HG03575 (cell line): ENCODE measurements around the gene STEAP1B.
"Not testable (repeated sequence)": the region's sequence is repeated elsewhere in the genome, so short reads cannot be mapped to it uniquely, and the experiment has no call there.

Experiments used
- ATAC-seq: cut with Tn5 transposase; IDR thresholded peaks from one replicate; pipeline ENCODE4 v1.9.1; 2021; ENCODE audit not compliant: unreplicated experiment, insufficient number of reproducible peaks, low FRiP score; ENCODE audit errors: extremely low read depth

The STEAP1B gene

DNA sequence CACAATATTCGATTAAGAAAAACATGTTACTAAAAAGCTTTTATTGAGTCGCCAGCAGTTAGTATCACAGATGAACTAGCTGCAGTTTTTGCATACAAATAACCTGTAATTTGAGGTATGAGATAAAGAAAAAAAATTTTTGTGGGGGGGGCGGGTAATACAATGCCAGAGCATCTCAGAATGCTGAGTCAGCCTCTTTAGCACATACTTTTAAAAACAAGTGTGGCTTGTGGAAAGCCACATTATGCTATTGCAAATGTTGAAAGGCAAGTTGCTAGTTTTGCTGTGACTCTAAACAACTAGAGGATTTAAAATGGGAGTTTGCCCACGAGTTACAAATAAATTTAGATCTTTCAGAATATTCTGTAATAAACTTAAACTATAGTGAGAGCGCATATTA lies 2.1 kb upstream of the STEAP1B start:
- ATAC-seq = not testable (repeated sequence)

DNA sequence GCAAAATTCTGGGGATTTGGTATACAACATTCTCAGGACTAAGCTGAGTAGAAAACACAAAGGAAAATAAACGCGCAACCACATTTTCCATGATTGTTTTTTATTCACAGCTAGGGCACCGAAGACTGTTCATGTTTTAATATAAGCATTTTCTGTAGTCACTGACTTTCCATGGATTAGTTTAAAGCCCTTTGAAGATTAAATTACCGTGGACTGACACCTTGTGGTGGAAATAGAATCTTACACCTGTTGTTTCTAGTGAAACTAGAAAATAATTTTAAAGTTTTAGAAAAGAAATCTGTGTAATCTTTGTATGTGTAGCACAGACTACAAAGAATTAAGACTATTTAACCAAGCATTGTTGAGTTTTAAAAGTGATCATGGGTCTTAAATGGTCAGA lies 1.3 kb upstream of the STEAP1B start:
- not testable (repeated sequence) for ATAC-seq

DNA sequence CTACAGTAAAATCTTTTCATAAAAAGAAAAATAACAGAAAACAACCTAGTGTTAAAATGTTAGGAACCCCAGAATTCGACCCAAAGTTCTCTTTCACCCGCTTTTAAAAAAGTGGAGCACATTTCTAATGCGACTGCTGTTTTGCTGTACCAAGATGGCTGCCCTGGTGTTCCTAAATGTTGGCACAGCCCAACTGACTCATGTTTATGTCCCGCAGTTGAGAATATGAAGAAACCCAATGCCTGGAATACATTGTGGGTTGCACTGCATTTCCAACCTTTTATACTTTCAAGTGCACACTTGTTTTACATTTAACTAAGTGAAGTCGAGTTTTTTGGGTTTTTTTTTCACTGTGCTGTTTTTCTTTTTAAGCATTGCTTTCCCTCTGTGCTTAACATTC lies 944 bp downstream of the STEAP1B start:
- ATAC-seq = no peak

DNA sequence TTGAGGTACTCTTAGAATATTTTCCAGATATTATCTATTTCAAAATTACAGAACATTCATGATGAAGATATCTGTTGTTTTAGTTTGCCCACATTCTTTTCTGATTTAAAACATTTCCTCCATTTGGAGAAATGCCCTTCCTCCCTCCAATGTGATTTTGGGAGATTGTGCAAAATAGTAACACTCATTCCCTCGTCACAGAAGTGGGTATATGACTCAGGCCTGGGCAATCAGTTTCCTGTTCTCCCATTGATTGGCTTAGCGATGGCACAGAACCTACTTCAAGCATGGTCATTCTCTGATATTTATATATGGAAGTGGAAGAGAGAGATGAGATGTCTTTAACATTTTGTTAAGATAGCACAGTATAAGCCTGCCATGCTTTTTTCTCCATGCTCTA lies 3.1 kb downstream of the STEAP1B start:
- ATAC-seq = not testable (repeated sequence)

DNA sequence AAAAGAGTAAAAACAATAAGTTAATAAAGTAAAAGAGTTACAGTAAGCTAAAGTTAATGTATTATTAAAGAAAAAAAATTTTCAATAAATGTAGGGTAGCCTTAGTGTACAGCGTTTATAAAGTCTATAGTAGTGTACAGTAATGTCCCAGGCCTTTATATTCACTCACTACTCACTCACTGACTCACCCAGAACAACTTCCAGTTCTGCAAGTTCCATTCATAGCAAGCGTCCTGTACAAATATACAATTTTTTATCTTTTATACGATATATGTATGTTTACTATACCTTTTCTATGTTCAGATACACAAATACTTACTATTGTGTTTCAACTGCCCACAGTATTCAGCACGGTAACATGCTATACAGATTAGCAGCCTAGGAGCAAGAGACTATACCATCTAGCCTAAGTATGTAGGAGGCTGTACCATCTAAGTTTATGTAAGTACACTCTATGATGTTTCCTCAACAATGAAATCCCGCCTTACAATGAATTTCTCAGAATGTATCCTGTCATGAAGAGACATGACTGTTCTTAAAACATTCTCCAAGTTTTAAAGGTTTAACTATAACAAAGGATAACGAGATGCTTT lies 3.6 kb downstream of the STEAP1B start:
- ATAC-seq = not testable (repeated sequence)

DNA sequence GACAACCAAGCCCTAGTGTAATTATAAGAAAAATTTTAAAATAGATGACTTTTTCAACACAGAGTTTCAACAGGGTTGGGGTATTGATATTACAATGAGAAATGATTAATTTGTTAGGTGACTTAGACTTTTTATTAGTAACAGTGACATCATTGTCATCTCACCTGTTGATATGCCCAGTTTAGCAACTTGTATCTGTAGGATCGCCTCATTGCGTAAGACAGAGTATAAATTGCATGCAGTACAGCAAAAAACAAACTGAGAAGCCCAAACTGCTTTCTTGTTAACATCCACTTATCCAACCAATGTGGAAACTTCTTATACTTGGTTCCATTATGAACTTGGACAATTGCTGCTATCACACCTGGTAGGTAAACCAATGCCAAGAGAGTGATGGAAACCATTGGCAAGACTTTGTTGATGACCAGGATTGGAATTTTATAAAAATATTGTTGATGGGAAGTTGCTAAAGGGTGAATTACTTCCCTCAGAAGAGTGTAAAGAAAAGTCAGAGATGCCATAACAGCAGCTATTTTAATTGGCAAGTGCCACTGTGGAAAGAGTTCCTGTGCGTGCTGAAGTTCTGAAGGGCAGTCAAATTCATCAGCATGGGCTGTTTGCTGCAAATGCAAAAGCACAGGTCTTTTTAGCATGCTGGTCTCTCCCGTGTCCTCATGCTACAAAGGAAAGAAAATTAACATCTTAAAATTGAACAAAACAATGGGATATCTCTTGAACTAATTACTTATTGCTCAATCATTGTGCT lies 6.6 kb downstream of the STEAP1B start:
- not testable (repeated sequence) for ATAC-seq

DNA sequence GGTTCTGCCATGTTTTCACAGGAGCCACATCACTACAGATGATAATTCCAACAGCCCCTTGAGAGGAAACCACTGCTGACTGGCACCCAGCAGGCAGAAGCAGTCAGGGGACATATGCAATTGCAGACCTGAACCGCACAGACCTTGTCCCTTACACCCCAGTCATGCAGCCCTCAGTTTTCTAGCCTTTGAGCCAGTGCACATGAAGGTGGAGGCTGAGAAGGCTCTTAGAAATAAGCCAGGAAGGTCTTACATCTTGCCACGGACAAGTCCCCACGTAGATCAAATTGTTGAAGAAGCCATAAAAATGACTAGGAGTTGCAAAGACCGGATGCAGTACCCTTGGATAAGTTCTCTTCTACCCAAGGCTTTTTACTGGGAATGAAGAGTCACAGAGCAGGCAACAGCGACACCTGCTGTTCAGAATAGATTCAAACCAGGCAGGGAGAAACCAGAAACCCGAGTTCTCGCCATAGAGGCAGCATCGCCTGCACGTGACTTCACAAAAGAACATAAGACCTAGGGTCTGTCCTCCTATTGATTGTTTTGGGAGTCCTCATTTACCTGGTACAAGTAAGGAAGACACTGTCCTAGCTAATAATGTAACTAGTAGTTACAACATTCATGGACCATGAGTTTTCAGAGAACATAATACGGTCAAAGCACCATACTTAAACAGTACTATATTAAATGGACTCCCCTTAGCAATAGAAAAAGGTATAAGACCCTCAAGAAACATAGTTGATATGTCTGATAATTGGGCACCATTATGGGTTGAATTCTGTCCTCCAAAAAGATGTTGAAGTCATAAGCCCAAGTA lies 11.1 kb downstream of the STEAP1B start:
- ATAC-seq = no peak

DNA sequence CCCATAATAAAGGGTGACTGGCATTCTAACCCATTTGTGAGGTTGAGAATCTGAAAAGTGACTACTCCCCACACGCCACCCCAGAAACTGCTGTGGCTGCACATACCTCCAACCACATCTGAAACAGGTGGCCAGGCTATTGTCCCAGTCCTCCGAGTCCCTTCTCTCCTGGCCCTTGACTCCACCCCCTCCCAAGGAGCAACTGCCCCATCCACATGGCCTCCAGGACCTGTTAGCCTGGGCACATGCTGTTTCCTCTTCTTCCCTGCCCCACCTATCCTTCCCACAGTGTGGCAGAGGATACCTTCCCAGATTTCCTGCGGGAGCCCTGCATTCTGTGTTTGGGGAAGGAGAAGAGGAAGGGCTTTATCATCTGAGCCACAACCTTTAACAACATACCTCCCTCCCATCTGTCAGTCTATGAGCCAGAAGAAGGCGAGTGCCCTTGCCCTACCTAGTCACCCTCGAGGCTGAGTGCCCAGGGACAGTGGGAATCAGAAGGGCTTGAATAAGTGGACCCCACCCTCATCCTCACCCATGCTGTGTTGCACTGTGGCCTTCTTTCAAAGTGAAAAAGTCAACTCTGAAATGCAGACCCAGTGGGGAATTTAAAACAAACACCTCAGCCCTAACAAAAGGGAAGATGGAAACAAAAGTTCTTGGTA lies 11.9 kb downstream of the STEAP1B start:
- no peak for ATAC-seq

DNA sequence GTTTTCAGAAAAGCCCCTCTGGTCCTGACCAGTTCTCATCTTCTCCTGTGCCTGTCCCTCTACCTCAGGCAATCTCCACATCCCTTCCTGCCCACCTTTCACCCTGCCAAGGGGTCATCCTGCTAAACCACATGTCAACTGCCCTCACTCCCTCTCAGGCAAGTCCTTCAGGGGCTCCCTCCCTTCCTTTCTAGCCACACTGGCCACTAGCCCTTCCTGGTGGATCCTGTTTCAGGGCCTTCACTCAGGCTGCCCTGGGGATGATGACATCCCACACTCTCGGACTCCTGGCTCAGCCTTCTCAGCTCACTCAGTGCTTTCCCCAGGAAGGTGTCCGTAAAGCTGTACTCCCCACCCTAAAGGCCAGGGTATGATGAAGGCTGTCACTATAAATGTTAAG lies 13.4 kb downstream of the STEAP1B start:
- no peak for ATAC-seq

DNA sequence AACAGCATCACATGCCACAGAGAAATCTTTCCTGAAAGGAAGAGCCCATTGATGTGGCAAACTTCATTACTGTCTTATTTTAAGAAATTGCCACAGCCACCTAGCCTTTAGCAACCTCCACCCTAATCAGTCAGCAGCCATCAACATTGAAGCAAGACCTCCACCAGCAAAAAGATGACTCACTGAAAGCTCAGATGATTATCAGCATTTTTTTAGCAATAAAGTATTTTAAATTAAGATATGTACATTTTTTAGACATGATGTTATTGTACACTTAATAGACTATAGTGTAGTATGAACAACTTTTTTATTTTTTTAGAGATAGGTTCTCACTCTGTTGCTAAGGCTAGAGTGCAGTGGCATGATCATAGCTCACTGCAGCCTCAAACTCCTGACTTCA lies 14.8 kb downstream of the STEAP1B start:
- no peak for ATAC-seq

DNA sequence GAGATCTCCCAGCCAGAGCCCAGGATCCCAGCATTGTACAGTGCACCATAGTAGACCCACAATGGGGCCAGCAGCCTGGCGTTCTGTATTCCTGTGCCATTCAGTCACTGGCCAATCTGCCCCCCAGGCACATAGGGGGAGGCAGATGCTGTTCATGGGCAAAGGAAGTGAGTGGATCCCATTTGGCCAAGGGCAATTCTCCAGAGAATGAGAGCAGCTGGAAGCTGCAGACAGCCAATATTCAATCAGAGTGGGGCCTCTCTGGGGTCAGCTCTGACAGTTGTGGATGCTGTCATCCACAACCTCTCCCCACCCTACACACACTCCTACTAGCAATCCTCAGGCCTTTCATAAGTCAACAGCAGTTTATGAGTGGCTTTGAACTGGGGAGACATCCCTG lies 17.5 kb downstream of the STEAP1B start:
- no peak for ATAC-seq

DNA sequence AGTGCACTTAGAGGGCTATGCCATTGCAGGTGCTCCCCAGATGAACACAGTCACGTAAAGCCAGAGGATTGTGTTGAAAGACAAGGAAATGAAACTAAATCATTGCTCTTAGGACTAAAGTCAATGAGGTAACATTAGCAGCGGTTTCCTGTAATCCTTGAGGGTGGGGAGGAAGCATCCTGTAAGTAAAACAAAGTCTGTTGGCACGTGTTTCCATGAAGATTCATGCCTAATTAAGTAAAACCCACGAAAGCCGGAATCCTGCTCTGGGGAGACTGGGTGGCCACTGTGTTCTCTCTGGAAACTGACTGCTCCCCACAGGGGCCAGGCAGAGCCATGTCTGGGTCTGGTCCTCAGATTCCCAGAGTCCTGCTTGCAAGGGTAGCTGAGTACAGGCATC lies 18.3 kb downstream of the STEAP1B start:
- ATAC-seq = no peak

DNA sequence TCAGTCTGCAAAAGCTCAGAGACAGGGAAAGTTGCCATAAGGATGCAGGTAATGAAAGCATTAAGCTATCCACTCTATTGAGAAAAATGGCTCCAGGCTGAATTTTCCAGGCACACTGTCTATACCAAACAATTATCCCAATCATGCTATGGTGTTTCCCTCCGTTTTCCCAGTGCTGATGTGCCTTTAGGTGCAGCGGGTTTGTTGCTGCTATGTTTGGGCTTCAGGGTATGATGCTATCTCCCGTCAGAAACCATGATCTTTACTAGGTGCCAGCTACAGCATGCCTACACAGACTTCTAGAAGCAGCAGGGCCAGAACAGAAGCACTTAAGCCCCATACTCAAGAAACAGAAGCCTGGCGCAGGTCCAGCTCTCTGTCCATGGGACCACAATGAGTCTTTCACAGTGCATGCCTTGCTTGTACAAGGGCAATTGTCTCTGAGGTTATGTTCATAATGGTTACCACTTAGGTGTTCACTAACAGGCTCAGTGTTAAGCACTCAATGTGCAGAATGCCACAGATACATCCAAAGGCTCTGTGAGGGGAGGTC lies 19.4 kb downstream of the STEAP1B start:
- no peak for ATAC-seq

DNA sequence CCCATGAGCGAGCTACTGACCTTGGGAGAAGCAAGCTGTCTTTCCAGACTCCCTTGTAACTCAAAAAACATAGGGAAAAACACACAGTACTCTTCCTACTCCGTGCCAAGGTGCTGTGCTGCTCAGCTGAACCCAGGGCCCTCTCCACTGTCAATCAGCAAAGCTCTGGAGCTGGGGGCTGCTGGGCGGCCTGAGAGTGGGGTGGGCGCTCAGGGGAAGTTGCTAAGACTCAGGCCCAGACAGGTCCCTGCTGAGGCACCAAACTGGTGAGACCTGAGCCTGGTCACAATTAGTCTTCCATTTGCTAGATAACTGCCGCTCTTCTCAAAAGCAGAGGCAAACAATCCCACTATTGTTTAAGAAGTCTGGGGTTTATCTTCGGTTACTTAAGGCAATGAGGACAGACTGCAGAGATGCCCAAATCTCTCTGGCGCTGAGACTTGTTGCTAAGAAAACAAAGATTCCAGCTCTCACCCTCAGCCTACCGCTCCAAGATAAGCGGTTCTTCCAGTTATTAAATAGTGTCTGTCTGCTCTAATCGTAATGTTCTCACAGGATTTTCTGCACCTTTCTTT lies 22.0 kb downstream of the STEAP1B start:
- ATAC-seq = no peak

DNA sequence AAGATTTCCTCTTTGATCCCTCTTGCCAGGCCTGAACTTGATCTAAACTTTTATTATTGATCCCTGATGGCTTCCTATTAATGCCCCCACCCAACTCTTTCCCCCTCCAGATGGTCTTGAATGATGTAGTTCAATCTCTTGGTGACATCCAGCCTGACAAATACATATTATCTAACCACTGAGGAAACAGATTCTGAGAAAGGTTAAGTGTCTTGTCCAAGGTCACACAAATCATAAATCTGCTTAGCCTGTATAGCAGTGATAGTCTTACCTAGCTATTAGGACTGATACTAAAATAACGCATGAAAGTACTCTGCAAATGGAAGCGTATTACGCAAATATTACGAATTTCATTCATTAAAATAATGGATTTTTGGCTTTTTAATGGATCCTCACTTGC lies 22.7 kb downstream of the STEAP1B start:
- ATAC-seq = no peak

DNA sequence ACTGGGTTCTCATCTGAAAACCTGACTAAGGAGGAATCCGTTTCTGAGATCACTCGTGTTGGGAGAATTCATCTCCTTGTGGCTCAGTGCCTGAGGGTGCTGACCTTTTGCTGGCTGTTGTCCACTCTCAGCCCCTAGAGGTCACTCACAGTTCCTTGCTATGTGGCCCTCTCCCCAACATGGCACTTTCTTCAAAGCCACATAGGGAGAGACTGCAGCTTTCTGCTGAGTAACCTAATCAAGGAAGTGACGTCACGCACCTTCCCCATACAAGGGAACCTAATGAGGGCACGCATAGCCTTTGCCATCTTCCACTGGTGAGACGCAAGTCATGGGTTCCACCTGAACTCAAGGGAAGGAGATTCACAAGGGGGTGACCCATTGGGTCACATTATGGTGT lies 23.2 kb downstream of the STEAP1B start:
- no peak for ATAC-seq

DNA sequence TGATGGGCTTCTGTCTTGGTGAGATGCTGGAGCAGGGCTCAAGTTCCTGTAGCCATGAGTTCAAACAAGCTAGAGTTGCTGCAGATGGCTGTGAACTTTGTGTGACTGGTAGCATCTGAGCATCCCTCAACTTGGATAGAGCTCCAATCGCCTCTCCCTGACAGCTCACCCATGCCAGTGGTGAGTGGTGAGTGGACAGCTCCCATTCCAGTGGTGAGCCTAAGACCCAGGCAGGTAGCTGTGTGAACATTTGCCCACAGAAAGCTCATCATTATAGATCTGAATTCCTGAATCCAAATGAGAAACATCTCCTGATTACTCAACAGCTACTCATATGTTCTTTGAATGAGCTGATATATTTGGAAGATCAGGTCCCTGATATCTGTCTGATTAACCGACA lies 25.3 kb downstream of the STEAP1B start:
- no peak for ATAC-seq

DNA sequence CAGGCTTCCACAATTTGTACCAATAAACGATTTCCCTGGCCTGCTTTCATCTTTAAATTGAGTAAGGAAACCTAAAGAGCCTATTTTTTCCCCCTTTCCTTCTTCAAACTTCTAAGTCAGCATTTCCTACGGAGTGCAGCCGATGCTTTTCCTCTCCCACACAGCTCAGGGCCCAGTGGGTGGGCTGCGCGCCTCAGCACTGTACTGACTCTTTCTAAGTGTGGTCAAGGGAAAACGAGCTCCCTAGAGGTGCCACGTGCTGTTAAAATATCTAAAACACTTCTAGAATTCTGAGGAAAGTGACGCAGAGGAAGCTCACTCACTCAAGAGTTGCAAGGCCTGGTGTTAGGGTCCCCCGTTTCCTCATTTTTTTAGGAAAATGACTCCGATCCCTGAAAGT lies 29.0 kb downstream of the STEAP1B start:
- ATAC-seq = no peak
